EL (cell line): Measurements from ENCODE around the gene ZNF423.

ENCODE experiments used
- DNase-seq: peaks from one replicate; pipeline ENCODE4 v3.0.0-alpha.2; 2016

ZNF423 gene

DNA sequence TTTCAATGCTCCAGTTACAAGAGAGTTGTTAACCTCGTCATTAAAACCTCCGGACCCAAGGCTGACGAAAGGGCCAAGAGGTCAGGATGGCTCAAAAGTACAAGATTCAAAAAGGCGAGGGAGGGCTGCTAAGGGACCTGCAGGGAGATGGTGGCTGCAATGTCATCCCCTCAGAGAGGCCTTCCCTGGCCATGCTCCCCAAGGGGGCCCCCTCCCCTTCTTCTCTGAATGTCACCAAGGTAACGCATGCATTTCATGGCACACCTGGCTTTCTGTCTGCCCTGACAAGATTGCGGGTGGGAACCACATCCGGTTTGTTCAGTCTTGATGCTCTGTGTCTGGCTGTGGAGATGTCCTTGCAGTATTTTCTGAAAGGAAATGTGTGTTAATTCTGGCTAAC, 392.4 kb downstream of the ZNF423 start:
- no peak for DNase-seq

DNA sequence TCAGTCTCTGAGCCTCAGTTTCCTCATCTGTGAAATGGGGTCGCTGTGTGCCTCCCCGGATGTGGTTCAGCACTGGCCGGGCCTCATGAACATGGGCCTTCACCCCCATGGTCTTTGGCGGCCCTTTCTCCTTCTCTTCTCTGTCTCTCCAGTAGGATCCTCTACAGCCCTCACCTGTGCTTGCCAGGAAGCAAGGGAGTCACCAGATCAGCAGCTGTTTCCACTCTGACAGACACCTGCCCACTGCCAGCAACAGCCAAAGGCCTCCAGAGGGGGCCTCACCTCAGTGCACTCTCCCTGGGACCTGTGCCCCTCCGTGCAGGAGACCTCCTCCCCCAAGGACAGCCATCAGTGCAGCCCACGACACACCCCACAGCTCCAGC, 392.9 kb downstream of the ZNF423 start:
- DNase-seq = no peak

DNA sequence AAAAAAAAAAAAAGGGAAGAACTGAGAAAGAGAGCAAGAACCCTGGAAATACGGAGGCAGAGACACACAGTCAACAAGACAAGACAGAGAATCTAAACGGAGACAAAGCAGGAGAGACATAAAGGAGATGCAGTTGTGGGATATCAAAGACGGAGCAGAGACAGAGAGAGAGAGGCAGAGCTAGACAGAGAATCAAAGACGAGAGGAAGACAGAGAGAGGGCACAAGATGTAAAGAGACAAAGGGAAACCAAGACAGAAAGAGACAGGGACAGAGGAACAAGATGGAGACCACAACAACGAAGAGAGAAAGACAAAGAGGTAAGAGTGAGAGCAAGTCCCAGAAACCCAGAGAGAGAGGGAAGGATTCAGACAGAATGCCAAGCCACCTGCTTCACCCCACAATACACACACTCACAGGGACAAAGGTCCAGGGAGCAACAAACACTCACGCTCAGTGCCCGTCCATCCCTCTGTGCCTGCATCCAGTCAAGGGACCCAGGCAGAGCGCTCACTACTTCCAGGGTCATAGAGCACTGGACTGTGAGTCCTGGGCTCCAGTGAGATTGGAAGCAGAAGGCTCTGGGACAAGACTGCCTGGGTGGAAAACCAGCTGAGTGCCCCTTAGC, 393.4 kb downstream of the ZNF423 start:
- no peak for DNase-seq

DNA sequence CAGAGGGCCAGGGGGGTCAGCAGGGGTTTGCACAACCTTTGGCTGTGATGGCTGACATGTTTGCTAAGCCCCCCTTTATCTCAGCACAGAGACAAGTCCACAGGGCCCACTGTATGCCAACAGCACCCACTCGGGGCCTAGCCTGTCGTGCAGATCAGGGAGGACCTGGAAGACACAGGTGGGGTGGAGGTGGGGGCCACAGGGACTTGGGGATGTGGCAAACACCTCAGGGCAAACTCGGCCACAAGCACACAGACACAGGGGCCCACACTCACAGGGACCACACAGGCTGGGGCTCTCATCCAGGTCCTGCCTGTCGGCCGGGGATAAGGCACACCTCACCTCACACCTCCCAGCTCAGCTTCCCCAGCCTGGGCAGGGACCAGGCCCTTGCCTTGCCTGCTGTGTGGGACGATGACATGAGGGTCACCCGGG, 394.4 kb downstream of the ZNF423 start:
- no peak for DNase-seq

DNA sequence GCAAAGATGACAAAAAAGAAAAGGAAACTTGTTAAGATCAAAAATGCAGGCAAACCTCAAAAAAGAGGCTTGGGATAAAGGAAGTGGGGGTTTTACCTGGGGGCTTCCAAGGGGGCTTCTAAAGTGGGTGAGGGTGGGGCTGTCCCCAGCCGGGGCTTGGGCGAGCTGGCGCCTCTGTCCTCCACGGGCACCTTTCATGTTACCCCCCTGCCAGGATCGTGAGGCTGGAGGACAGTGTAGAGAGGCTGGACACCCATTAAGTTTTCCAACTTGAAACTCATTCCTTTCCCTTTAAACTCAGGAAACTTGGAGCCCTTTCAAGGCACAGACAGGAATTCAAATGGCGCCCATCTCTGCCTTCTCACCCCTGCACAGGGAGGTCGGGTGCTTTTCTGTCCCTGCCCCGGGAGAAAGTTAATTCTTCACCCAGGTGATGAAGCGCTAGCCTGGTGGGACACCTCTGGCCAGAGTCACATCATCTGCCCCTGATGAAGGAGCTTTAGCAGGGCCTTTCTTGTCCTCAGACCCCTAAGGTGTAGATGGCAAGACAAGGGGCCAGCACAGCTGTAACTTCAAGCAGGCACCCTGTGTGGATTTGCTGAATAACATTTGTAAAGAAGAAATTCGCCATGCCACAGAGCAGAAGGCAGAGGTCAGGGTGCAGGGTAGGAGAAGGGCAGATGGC, 395.0 kb downstream of the ZNF423 start:
- DNase-seq = no peak

DNA sequence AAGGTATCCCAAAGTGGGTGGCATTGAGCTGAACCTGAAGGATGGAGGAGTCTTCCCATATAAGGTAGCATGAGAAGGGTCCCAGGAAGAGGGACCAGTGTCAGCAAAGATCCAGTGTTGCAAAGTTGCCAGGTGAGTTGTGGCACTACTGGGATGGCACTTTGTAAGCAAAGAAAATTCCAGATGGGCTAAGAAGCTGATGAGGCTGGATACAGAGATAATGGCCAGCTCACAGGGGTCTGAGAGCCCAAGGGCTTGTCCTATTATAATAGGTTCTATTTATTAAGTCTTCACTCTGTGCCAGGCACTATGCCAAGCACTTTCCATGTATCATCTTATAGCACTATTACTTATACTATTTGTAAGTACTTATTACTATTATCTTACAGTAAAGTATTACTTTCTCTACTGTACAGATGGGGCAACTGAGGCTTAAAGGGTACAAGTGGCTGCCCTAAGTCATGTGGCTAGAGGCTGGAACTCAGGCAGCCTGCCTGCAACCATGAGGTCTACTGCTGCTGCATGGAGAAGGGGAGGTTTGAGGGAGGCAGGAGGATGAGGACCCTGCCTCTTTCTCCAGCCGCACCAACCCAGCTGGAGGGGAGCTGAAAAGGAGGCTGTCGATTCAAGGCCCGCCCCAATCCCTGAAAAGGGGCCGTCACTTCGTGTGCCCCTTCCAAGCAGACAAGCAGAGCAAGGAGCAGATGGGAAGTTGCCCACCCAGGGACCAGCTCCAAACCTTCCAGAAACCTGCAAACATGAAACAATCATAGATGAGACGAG, 395.8 kb downstream of the ZNF423 start:
- DNase-seq = no peak

DNA sequence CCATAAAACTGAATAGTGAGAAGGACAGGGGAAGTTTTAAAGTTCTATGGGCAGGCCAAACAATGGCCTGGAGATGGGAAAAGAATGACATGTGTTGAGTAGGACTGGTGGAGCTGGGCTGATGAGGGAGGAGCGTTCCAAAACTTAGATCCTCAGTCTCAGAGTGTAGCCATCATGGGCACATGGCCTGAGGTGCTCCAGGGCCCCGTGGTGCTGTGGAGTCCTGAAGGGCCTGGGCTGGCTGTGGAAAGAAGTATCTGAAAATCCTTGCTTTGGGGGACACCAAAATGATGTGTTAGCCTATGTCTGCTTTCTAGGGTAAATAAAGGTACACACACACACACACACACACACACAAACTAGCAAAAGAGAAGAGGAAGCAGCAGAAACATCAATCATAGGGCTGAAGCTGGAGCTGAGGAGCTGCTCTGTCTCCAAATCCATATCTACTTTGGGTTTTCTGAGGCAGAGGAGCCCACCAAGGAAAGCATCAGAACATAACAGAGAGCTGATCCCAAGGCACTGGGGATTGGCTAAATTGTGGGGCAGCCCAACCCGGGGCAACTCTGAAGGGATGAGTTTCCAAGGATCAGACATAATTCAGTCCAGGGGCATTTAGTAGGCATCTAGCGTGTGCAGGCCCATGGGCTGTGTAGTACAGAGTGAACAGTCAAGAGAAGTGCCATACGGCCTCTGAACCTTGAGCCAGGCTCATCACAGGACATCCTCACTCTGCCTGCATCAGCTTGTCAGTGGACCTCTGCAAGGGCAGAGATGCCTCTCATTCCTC, 397.1 kb downstream of the ZNF423 start:
- no peak for DNase-seq

DNA sequence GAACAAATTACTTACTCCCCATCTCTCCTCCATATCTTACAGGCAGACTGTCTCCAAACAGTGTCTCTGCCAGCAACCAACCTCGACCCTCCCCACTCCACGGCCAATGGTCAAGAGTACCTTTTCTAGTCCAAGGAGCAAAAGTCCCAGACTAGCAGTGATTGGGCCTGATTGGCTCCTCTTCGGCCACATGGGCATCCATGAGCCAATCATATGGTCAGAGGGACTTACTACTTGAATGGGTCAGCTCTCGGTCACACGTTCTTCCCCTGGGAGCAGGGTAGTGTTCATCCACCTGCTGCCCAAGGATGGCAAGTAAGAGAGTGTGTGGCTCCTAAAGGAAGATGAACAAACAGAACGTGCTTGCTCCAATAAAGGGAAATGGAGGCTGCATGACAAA, 397.7 kb downstream of the ZNF423 start:
- DNase-seq = no peak

DNA sequence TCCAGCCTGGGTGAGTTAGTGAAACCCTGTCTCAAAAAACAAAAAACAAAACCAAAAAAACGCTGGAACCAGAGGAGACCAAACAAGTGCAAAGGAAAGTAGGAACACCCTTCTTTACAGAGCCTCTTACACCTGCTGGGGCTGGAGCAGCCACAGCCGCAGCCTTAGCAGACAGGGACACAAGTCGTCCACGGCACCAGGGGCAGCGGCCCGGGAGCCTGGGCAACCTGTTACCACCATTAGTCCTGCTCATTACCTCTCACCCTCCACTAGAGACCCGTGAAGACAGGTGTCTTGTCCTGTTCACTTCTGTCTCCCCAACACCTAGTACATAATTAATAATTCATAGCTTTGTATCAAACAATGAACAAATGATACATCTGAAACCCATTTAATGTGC, 398.7 kb downstream of the ZNF423 start:
- no peak for DNase-seq

DNA sequence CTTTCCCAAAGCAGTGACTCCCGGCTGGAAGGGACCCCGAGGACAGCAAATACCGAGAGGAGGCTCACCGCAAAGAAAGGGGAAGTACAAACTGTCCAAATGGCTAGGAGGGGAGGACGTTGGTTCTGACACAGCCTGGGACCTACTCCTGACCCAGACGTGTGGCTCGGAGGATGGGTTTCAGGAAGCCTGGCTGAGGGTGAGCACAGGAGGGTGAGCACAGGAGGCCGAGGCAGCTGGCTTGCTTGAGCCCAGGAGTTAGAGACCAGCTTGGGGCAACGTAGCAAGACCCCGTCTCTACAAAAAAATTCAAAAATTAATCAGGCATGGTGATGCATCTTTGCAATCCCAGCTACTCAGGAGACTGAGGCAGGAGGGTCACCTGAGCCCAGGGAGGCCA, 399.1 kb downstream of the ZNF423 start:
- DNase-seq = no peak

DNA sequence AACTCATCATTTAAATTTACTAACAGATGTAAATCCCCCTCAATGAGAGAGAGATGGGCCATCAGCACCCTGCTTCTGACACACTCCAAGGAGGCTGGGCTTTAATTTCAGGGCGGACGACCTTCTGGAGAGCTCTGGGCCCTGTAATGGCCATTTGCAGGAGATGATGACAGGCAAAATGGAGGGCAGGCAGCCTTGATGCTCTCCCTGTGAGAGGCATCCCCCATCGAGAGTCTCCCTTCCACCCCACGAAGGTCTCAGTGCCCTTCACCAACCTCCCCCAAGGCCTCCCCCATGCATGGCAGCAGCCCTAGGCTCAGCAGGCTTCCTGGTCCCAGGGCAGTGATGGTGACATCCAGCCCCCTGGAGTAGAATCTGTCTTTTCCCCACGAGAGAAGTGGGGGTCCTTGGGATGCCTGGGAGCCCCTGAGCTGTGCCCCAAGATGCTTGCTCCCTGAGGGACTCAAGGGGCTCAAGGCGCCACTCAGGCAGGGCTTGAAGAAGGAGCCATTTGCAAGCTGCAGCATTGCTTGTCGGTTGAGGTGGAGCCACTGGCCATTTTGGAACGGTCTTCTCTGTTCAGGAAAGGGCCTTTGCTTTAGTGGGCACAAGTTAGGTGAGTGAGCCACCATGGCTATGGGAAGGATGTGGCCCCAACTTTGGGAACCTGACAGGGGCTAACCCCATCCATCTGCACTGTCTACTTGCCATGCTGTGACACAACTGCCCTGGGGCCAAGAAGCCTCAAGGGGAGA, 399.7 kb downstream of the ZNF423 start:
- DNase-seq = no peak

DNA sequence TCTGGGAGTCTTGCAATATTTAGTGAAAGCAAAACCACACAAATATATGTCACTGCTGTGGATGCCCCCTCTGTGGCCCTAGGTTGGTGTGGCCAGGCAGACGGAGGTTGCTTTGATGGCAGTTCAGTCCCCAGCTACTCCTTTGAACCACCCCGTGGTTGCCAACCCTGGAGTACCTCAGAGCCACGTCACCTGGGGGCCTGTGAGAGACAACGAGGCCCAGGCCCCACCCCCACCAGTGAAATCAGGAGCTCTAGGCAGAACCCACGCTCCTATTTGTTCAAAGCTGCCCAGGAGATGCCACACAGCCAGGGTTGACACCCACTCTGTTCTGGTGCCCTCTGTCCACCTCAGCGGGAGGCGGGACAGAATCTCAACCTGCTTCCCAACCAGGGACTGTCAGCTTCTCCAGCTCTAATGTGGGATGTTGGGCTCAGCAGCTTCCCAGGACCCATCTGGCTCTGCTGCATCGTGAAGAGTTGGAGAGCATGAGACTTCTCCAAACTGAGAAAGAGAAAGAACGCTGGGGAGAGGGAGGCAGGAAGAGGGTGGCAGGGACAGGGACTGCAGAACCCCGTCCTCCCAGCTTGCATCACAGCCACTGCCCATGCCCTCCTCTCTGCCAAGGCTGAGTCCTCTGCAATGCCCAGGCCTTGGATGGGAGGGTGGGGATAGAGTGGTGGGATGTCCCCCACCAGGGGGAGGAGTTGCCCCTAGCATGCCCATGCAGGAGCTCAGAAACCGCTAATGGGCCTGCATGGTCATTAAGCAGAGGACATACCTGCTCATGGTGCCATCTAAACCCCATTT, 400.5 kb downstream of the ZNF423 start:
- DNase-seq = no peak

DNA sequence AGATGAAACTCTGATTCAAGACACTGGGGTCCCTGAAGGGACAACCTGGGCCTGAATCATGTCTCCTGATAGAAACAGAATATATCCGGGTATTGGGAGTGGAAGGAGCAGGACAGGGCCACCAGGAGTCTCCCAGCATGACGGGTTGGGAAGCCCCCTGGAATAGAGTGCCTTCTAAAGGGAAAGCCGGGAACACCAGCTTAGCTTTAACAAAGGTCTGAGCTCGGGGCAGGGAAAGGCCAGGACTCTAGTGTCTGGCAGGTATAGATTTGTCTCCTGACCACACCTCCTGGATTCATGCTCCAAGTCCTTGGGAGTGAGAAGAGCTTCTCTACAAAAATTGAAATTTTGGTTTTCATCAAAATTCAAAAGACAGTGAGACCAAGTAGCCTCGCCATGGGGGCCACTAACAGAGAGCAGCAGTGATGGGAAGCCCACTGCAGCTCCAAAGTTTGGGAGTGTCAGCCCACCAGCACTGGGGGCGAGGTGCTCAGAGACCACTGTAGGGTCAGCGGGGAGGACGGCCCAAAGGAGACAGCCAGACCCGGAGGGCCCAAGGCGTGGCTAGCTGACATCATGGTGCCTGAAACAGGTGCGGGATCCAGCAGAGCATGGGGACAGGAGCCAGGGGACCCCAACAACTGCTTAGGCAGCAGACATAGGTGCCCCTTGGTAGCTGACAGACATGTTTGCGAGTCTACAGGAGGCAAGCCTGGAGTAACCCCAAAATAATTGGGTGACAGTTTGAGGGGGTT, 401.3 kb downstream of the ZNF423 start:
- DNase-seq = no peak

DNA sequence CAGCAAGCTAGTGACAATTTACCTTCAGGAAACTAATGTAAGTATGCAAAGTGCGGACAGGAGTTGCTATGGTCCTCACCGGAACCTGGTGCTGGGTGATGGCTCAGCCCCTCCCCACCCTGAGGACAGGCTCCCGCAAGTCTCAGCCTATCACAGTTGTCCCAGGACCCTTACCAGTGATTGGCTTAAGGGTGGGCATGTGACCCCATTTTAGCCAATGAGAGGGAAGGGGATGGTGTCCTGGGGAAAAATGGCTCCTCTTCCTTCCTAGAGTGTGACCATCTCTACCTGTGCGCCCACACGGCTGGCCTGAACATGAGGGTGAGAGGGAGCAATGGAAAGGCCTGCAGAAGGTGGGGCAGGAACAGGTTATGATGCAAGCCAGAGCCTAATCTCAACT, 401.9 kb downstream of the ZNF423 start:
- DNase-seq = no peak

DNA sequence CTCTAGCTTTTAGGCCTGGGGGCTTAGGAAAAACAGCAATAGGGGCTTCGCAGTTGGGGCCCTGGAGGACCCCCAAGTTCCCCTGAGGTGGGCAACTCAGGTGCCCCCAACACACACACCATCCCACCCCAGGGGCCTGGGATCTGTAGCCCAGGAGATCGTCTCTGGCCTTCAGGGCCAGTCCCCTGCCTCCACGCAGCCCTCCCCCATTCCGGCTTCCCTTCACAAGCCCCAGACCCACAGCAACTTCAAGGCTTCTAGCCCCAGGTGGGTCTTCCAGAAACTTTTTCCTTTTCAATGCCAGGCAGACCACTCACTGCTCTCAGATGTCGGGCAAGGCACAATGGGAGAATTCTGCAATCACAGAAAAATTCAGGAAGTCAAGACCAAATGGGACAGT, 402.9 kb downstream of the ZNF423 start:
- no peak for DNase-seq

DNA sequence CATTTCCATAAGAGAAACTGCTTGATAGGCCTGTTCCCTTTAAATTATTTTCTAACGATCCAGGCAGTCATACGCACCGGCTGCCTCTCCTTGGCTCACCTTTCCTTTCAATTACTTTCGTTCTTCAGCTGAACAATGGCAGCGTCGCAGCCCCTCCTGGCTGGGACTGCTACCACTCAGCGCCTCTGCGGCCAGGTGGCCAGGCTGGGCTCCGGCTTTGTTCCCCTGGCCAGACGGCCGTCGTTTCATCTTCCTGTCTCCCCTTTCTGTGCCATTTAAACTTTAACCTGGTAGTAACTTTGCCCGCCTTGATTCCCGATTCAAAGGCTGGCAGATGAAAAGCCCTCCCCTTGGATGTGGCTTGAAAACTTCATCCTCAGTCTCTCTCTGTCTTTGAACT, 403.3 kb downstream of the ZNF423 start:
- DNase-seq = no peak

DNA sequence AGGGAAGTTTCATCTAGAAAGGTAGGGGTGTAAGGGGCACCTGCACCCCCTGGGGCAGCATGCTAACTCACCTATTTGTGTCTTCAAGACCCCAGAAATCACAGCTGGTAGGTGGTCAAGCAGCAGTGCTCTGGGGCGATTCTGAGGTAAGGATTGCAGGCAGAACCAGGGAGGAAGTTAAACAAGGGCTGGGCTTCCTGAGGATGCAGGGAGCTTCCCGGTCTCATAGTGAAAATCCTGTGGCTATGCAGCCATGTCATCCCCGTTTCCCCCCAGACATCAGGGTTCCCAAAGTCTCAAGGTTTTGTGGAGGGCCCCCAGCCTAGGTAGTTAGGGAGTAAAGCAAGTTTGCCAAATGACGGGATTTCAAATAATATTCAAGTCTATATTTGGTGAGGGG, 403.8 kb downstream of the ZNF423 start:
- DNase-seq = no peak

DNA sequence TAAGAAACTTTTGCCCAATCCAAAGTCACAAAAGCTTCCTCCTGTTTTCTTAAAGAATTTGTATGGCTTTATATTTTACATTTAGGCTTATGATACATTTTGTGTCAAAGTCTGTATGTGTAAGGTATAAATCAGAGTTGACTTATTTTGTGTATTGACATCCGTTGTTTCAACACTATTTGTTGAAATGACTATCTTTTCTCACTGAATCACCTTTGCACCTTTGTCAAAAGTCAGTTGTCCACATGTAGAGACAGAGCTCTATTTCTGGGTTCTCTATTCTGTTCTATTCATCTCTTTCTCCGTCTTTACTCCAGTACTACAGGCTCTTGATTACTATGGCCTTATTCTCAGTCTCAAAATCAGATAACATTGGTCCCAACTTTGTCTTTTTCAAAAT, 409.1 kb downstream of the ZNF423 start:
- DNase-seq = no peak

DNA sequence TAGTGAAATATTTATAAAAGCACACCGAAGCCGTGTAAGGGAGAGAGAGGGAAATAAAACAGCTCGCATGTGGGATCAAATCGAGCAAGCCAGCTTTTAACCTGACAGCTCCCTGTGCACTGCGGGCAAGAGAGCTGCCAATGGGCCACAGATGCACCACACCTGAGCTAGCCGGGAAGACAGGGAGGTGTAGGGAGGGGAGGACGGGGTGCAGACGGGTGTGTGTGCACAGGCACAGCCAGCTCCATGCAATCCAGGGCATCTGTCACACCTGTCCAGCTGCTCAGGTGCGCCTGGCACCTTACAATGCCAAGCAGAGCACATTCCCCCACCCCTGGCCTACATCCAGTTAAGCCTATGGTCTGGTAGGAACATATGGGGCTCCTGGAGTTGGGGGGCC, 412.3 kb downstream of the ZNF423 start:
- no peak for DNase-seq

DNA sequence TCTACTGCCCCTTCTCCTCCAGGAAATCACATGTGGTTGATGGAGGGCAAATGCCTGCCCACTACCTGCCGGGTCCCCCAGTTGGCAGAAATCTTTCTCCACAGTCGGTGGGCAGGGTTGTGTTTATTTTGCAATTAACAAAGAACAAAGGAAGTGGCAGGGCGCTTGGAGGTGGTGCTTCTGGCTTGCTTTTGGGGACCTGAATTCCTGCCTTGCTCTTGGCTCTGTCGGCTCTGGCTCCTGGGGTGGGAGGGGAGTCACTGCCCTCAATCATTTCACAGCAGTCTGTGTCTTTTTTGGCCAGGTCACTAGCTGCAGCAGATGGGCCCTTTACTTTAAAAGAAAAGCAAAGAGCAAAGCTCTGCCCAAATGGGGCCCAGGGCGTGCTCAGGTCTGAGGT, 413.1 kb downstream of the ZNF423 start:
- no peak for DNase-seq

DNA sequence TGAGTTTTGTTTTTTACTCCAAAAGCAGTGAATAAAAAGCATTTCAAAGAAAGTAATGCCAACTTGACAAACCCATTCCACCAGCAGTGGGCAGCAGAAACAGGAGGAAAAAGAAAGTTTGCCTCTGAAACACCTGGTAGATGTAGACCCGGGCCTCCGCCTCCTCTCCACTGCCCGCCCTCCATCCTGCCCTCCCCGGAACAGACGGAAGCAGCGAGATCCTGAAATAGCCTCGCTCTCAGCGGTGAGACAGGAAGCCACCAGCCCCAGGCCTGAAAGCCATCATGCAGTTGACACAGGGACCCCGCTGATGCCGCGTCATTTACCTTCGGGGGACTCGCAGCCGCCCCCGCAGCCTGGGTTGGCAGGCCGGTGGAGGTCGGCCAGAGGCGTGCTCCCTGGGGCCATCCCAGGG, 414.5 kb downstream of the ZNF423 start:
- no peak for DNase-seq
